ENCODE measurements around the gene FAM184B.

GRCh38 chr4:17694552-17694951 is 86.9 kb downstream of the FAM184B start:
- TF ChIP-seq BHLHE40 (IDR thresholded peaks at IDR 0.05; ENCODE audit: borderline replicate concordance) = no peak
- TF ChIP-seq HDGF (IDR thresholded peaks at IDR 0.05; ENCODE audit: borderline replicate concordance) = no peak
- no peak for TF ChIP-seq FOXA1 (IDR thresholded peaks at IDR 0.05)

All from HEK293T (cell line).